NB4 (cell line): ENCODE results near the gene C11orf98.

Source experiments
- DNase-seq: peaks from one replicate; pipeline ENCODE4 v3.0.0; 2010; ENCODE audit warnings: low read depth
- H3K4me3 ChIP-seq: one replicate; pipeline ENCODE4 v1.5.1; 2011; ENCODE audit warnings: mild to moderate bottlenecking, low read depth, low read length, moderate library complexity
- CTCF ChIP-seq: IDR thresholded peaks from one replicate; pipeline ENCODE4 v1.5.1; 2012; ENCODE audit warnings: low read depth, low read length
- MYC ChIP-seq: IDR thresholded peaks from 2 replicates; pipeline ENCODE4 v1.6.1; 2011; ENCODE audit warnings: low read depth, low read length
- POLR2A ChIP-seq: IDR thresholded peaks from 2 replicates; pipeline ENCODE4 v1.6.1; 2011; ENCODE audit warnings: mild to moderate bottlenecking; ENCODE audit not compliant: insufficient read length; ENCODE audit errors: extremely low read depth
- TF ChIP-seq, protein P1 (sequence below): IDR thresholded peaks from 2 replicates; pipeline ENCODE4 v1.6.1; 2011; ENCODE audit warnings: low read depth, low read length

Gene C11orf98

GRCh38 chr11:62673196-62673525, 8.2 kb upstream of the C11orf98 start:
- TF ChIP-seq MYC (no peak), POLR2A (no peak), CTCF (no peak)
- TF ChIP-seq, protein P1, sequence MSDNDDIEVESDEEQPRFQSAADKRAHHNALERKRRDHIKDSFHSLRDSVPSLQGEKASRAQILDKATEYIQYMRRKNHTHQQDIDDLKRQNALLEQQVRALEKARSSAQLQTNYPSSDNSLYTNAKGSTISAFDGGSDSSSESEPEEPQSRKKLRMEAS: no peak
- DNase-seq: no peak
- H3K4me3 ChIP-seq: peak overlapping the region; percentile 86

DNA sequence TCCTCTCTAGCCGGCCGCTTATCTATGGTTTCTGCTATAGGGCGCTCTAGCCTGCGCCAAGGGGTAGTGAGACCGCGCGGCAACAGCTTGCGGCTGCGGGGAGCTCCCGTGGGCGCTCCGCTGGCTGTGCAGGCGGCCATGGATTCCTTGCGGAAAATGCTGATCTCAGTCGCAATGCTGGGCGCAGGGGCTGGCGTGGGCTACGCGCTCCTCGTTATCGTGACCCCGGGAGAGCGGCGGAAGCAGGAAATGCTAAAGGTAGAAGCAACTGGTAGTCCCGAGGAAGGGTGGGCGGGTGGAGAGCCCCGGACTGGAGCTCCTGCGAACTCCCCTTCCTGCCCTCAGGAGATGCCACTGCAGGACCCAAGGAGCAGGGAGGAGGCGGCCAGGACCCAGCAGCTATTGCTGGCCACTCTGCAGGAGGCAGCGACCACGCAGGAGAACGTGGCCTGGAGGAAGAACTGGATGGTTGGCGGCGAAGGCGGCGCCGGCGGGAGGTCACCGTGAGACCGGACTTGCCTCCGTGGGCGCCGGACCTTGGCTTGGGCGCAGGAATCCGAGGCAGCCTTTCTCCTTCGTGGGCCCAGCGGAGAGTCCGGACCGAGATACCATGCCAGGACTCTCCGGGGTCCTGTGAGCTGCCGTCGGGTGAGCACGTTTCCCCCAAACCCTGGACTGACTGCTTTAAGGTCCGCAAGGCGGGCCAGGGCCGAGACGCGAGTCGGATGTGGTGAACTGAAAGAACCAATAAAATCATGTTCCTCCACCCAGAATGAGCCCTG, 6.8 kb upstream of the C11orf98 start, which contains the start of the genes LBHD1 and UQCC3:
Gene LBHD1 (minus strand): TSS at position 660 of the 782 bp plus-strand sequence. CDS start 2,236 bp downstream, outside the sequence.
Gene UQCC3 (plus strand): TSS at position 66 of the 782 bp plus-strand sequence. CDS start 73 bp downstream, at position 139.
- TF ChIP-seq MYC (peak; percentile 85; the same call in 1 of the 2 replicates), CTCF (no peak), POLR2A (peak; percentile 97)
- TF ChIP-seq, protein P1: peak; percentile 93
- H3K4me3 ChIP-seq: peak within 1 kb of the TSS; percentile 86
- DNase-seq: peak; percentile 99

GRCh38 chr11:62671236-62671607, 6.2 kb upstream of the C11orf98 start:
- H3K4me3 ChIP-seq: peak overlapping the region; percentile 86
- TF ChIP-seq CTCF (no peak), MYC (peak; percentile 64), POLR2A (no peak)
- TF ChIP-seq, protein P1: peak; percentile 52
- DNase-seq: no peak

GRCh38 chr11:62669420-62670161, 4.6 kb upstream of the C11orf98 start:
- no peak for TF ChIP-seq MYC
- no peak for TF ChIP-seq POLR2A
- TF ChIP-seq, protein P1: no peak
- no peak for TF ChIP-seq CTCF
- peak; percentile 33 for DNase-seq
- peak overlapping the region; percentile 86 for H3K4me3 ChIP-seq

- peak overlapping the region; percentile 100 for H3K4me3 ChIP-seq
- DNase-seq: peak; percentile 36
- TF ChIP-seq POLR2A (peak; percentile 29), CTCF (no peak)
These were observed 2.5 kb upstream of the C11orf98 start for GRCh38 chr11:62667460-62667859.
